PFSK-1 (cell line): ENCODE data around the gene ARFGAP3.

ENCODE experiments used
- FOXP2 ChIP-seq: optimal IDR thresholded peaks from 2 replicates; pipeline ENCODE3; 2011; ENCODE audit warnings: borderline replicate concordance, control low read depth, inconsistent platforms; ENCODE audit not compliant: insufficient read depth; ENCODE audit errors: extremely low read length, extremely low read depth
- POLR2AphosphoS5 ChIP-seq: IDR thresholded peaks from 2 replicates; pipeline ENCODE4 v1.6.1; 2012; ENCODE audit warnings: low read depth, mild to moderate bottlenecking, control low read depth, low read length, moderate library complexity
- REST ChIP-seq, 2 experiments: IDR thresholded peaks; 2 replicates each; pipeline versions ENCODE4 v1.6.1 to v1.8.0; 2011 to 2012; ENCODE audit warnings: low read depth in 2 of 2, low read length in 2 of 2, control low read depth in 1 of 2, inconsistent platforms in 1 of 2, mild to moderate bottlenecking in 1 of 2, moderate library complexity in 1 of 2; ENCODE audit not compliant: insufficient read depth in 1 of 2
- SIN3A ChIP-seq: IDR thresholded peaks from 2 replicates; pipeline ENCODE4 v1.6.1; 2012; ENCODE audit warnings: mild to moderate bottlenecking, low read length, moderate library complexity, borderline replicate concordance; ENCODE audit not compliant: insufficient read depth
- TAF1 ChIP-seq: IDR thresholded peaks from 2 replicates; pipeline ENCODE4 v1.6.1; 2012; ENCODE audit warnings: low read length, control low read depth, borderline replicate concordance; ENCODE audit not compliant: insufficient read depth

ARFGAP3 gene

GRCh38 chr22:42793848-42794405 is 63.1 kb downstream of the ARFGAP3 start:
- no peak for TF ChIP-seq REST (IDR thresholded peaks at IDR 0.05; ENCODE audit: insufficient read depth in 1 of 2, low read depth in 2 of 2, low read length in 2 of 2)
- TF ChIP-seq POLR2AphosphoS5: no peak
- no peak for TF ChIP-seq TAF1
- no peak for TF ChIP-seq FOXP2
- no peak for TF ChIP-seq SIN3A

GRCh38 chr22:42792909-42793847 is 63.9 kb downstream of the ARFGAP3 start:
- no peak for TF ChIP-seq TAF1
- TF ChIP-seq REST (IDR thresholded peaks at IDR 0.05; ENCODE audit: insufficient read depth in 1 of 2, low read depth in 2 of 2, low read length in 2 of 2): no peak
- TF ChIP-seq FOXP2: no peak

- no peak for TF ChIP-seq REST (IDR thresholded peaks at IDR 0.05; ENCODE audit: insufficient read depth in 1 of 2, low read depth in 2 of 2, low read length in 2 of 2)
- TF ChIP-seq TAF1: no peak
Observed at GRCh38 chr22:42792453-42792908, 64.6 kb downstream of the ARFGAP3 start.

GRCh38 chr22:42791721-42792452 is 65.2 kb downstream of the ARFGAP3 start:
- no peak for TF ChIP-seq SIN3A
- no peak for TF ChIP-seq POLR2AphosphoS5
- no peak for TF ChIP-seq TAF1
- TF ChIP-seq FOXP2: no peak
- TF ChIP-seq REST (IDR thresholded peaks at IDR 0.05; ENCODE audit: insufficient read depth in 1 of 2, low read depth in 2 of 2, low read length in 2 of 2): no peak
